ENCODE measurements around the gene TMEM168.
"Not testable (repeated sequence)": the region's sequence is repeated elsewhere in the genome, so short reads cannot be mapped to it uniquely, and the experiment has no call there.

Gene TMEM168

DNA sequence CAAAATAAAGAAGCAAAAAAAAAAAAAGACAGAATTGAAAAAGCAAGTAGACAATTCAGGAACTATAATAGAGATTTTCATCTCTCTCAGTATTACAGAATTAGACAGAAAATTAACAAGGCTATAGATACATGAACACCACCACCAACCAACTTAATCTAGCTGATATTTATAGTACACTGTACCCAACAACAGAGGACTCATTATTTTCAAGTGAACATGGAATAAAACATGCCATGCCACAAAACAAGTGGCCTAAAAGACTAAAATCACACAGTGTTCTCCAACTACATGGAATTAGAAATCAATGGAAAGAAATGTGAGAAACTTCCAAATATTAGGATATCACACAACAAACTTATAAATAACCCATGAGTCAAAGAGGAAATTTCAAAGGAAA is 9.1 kb downstream of the TMEM168 start:
- DNase-seq = no peak

DNA sequence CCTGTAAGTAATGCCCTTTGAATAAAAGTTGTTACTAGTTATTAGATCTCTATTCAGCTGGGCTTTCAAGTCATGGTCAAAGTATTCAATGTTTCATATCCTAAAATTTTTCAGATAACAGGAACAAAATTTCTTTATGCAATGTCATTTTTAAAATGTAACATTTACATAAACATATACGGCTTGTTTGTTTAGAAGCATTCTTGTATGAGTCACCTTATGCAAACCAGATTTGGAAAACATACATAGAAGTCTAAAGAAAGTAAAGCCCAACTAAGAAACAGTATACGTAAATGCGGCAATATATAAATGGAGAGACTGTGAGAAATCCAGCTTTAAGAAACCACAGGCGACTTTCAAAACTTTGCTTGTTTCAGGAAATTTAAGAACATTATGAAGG is 10.5 kb downstream of the TMEM168 start:
- DNase-seq = no peak

DNA sequence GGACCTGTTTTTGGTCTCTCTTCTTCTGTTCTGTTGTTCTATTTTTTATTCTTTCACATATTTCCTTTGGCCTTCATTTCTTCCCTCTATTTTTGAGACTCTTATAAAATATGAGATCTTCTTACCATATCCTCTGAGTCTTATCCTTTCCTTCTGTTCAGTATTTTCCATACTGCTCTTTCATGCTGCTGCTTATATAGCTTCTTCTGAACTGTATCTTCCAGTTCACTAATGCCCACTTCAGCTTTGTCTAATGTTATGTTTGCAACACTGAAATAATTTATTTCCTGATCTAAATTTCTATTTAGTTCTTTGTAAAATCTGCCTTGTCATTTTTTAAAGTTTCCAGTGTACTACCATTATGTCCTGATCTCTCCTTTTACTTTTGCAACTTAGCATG is 12.8 kb downstream of the TMEM168 start:
- no peak for DNase-seq

DNA sequence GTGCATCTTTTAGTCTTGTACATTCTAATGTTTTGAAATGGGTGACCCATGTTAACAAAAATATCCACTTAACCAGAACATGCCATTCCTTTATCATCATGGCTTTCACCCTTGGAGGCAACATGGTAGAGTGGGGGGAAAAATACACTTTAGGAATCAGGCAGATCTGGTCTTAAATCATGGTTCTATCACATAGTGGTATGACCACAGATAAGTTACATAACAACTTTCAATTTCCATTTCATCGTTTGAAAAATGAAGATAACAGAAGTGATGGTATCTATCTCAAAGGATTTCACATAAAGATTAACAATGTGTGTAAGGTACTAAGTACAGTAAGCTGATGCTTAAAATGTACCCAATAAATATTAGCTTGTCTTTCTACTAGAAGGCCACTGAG is 19.0 kb downstream of the TMEM168 start:
- DNase-seq = no peak

DNA sequence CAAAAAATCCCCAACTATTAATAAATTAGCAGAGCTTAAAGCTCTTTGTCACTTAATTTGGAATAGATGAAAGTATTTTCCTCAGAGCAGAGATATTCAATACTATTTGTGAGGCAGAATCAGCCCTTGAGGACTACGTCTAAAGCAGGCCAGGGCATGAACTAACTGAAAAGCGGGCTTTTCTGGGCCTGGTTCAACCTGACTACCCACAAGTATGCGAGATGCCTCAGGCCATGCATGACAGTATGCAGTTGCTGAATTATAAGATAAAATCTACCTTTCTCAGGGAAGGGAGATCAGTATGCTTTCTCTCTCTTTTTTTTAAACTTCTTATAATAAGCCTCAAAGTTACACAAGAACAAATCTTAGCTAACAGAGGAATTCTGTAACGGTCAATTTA is 20.1 kb downstream of the TMEM168 start:
- peak; percentile 86 for DNase-seq

DNA sequence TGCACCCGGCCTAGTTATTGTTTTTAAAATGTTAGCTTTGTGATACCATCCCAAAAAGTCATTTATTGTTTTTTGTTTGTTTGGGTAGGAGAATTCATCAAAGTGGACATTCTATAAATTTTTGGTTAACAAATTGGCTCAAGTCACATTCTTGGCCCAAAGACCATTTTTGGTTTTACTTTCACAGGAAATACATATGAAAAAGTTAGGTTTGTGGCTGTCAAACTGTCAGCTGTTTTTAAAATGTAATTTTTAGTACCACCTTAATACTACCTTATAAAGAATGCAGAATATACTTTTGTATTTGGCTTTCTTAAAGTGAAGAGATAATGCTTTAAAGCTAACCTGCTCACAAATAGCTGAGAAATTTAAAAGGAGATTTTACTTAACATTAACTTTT is 25.1 kb downstream of the TMEM168 start:
- no peak for DNase-seq

DNA sequence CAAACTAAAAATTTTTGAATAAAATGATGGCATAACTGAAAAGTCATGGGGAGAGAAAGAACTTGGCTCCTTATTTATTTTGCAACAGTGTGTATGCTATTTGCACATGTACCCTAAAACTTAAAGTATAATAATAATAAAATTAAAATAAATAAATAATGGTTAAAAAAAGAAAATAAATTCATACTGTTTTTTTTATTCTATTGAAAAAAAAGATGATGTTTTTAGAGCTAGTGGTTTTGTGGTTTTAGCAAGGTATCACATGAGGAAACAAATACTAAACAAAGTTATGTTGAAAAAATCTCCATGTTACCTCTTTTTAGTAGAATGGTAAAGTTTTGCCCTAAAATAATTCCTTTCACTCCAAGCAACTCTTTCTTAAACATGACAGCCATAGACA is 26.2 kb downstream of the TMEM168 start:
- DNase-seq = no peak

DNA sequence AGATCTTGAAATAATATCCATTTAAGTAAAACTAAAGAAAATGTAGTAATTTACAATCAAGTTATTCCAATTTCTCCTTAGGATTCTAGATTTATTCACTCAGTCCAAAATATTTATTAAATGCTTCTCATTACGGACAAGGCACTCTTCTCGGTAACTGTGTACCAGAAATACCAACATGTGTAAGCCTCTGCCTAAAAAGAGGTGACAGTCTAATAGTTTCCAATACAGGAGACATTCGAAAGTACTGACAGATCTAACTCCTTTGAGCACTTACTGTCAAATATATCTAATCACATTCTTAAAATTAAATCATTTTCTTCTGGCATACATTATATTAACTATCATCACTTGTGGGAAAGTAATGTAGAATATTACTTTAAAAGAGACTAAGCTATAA is 26.9 kb downstream of the TMEM168 start:
- no peak for DNase-seq

DNA sequence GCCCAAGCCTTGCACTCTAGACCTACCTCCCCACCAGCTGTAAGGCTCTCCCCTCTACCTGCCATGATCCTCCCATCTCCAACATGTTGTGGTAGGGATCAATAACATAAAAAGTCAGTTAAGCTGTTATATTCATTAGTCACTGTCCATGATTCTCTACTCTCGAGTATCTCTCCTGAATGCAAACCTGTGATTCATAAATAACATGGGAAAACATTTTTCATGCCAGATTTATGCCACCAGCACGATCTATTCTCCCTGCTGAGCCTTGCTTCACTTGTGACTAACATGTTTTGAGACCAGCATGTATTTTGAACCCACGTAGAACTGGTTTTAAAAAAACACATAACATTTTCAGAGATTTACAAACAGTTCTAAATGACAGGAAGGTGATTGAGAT is 30.3 kb downstream of the TMEM168 start:
- no peak for DNase-seq

DNA sequence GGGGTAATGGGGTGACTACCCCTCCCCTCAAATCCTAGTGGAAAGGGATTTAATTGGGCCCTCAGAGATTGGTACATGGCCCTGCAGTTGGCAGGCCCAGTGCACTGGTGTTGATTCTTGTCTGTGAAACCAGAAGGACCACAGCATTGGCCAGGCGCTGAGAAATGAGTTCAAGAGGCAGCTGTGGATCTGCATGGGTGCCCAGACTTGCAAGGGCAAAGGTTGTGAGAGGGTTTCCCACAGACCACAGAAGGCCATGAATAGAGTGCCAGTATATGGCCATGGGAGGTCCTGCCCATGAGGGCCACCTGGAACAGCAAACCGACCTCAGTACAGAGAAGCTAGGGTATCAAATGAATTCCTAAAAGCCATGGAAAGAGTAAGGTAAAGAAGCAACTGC is 32.9 kb downstream of the TMEM168 start:
- no peak for DNase-seq

DNA sequence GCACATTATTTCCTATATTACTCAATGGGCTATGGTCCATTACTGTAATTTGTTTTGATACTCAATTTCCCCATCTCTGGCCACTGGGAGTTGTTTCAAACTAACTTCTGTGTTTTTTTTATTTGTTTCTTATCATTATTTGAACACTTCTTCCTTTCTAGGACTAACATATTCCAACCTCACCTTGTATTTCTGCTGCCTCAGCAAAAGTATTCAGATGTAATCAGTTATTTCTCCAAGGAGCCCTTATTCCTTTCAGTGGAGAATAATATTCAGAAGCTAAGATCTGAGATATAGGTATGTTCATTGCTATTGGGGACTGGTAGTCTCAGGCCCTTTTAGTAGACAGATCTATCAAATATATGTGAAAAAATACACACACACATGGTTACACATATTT is 36.9 kb downstream of the TMEM168 start:
- DNase-seq = no peak

DNA sequence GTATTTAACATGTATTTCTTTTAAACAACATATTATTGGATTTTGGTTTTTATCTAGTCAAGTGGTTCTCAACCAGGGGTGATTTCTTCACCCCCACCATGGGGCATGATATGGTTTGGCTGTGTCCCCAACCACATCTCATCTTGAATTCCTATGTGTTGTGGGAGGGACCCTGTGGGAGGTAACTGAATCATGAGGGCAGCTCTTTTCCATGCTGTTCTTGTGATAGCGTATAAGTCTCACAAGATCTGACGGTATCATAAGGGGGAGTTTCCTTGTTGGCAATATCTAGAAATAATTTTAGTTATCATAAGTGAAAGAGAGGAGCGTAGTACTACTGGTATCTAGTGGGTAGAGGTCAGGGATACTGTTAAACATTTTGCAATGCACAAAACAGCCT is 37.6 kb downstream of the TMEM168 start:
- DNase-seq = peak; percentile 96

DNA sequence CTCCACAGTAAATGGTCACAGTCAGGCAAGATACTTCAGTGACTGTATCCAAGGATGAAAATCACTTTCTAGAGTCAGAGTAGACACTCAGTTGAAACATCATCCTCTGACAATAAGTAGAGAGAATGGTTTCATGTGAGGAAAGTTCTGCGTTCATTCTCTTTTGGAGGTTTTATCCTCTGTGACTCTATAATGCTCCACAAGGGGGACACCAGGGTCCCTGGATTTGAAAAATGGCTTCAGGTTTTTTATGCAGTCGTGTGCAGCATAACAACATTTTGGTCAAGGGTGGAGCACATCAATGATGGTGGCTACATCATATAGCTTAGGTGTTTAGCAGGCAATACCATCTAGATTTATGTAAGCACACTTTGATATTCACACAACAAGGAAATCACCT is 40.4 kb downstream of the TMEM168 start:
- DNase-seq = no peak

DNA sequence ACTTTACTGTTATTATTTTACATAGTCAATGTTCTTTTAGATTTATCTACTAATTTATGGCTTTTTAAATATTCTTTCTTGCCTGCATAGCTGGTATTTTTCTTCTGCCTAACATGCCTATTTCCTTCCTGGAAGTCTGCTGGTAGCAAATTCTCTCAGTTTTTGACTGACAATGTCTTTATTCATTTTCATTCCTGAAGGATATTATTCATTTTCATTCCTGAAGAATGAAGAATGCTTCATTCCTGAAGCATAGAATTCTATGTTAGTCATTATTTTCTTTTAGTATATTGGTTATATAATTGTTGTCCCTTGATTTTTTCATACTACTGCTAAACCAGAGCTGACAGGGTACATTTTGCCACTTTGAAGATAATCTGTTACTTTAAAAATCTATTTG is 41.8 kb downstream of the TMEM168 start:
- DNase-seq = peak; percentile 8

DNA sequence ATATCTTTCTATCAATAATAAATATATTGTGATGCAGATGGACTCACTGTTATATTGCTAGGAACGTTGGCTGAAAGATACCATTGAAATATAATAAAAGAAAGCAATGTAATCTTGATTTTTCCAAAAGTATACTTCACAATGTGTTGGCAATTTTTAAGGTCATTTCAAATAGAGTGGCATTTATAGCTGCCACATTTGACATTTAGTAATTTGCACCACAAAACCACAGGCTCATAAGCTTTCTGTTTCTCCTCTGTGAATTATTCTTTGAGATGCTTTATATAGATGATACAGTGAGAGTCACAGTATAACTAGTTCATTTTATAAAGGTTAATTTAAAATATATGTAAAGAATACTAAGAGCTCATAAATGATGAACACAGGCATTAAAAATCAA is 44.6 kb downstream of the TMEM168 start:
- DNase-seq = no peak

DNA sequence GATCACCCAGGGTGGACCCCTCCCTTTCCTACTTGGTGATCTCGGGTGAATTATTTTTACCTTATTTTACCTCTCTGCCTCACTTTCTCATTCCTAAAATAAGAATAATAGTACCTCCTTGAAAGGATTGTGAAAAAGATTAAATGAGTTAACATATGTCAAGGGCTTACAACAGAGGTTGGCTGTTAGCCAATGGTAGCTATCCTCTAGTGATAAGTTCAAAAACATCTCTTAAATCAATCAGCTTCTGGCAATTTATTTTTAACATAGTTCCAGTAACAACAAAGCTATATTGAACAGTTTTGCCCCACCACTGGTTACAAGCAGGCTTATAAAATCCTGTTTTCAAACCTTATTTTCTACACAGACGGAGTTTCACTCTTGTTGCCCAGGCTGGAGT is 45.4 kb downstream of the TMEM168 start:
- no peak for DNase-seq

DNA sequence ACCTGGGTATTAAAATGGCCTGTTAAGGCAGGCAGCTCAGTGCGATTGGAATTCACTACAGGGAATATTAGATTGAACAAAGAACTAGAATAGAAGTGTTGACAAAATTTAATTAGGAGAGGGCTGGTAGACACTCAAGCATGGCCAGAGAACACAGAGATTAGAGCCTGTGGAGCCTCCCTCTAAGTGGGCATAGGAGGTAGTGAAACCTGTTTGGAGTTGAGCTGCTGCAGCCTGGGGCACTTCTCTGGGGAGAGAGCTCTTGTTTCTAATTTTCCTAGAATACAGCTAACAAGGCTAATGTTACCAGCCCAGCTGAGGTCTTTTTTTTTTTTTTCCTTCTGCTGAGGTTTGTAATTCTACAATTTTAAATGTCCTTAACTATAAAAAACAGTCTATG is 46.4 kb downstream of the TMEM168 start:
- DNase-seq = no peak

DNA sequence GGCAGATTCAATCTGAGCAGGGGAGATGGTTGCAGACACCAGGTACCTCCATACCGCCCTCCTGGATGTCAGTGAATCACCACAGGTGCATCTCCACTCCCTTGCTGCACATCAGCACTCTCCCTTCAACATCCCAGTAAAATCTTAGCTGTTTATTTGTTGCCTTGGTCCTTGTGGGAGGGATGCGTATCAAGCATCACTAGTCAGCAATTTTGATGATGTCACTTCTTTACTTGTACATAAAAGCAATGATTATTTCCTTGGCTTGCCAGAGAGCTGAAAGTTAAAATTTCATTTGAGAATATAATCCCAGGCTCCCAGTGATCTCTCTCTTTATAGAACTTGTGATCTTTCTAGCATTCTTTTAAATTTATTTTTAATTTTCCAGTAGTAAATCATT is 49.5 kb downstream of the TMEM168 start:
- DNase-seq = no peak

DNA sequence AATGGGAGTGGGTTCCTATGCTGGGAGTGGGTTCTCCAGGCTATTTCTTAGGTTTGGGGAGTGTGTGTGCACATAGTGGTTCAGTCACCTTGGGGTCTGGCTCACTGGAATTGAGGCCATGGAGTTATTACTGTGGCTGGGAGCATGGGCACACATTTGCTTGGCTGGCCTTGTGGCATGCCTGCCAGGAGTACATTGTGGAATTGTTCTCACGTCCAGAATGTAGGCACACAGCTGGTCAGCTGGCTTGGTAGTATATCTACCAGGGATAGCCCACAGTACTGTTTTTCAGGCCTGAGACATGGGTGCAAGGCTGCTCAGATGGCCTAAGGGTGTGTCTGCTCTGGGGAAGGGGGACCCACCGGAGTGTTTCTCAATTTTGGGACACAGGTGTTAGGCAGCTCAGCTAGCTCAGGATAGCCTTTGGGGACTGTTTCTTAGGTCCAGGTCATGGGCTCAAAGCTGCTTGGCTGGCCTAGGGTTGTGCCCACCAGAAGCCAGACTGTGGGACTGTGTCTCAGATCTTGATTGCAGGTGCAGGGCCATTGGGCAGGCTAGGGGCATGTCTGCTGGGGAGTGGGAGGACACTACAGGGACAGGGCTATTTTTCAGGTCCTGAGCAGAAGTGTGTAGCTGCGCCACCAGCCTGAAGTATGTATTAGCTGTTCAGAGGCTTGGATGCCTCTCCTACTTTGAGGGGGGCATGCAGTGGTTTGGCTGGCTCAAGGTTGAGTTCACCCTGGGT is 50.6 kb downstream of the TMEM168 start:
- no peak for DNase-seq

DNA sequence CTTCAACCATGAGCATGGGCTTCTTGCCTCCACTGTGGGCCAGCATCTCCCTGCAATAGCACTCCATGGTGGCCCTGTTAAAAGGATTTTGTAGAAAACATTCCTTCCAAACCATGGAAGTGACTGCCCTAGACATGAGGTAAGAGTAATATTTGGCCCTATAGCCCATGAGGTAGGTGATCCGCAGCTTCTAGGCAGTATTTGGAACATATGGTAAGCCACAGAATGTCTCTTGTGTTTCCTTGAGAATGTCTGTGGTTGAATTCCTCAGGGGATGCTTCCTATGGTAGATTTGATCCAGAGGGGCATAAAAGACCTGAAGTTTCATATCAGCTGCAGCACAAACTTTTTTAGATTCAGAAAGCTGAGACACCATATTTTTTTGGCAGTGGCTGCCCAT is 54.9 kb downstream of the TMEM168 start:
- no peak for DNase-seq

DNA sequence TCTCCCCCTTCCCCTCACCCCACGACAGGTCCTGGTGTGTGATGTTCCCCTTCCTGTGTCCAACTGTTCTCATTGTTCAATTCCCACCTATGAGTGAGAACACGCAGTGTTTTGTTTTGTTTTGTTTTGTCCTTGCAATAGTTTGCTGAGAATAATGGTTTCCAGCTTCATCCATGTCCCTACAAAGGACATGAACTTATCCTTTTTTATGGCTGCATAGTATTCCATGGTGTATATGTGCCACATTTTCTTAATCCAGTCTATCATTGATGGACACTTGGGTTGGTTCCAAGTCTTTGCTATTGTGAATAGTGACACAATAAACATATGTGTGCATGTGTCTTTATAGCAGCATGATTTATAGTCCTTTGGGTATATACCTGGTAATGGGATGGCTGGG is 58.9 kb downstream of the TMEM168 start:
- DNase-seq = not testable (repeated sequence)

DNA sequence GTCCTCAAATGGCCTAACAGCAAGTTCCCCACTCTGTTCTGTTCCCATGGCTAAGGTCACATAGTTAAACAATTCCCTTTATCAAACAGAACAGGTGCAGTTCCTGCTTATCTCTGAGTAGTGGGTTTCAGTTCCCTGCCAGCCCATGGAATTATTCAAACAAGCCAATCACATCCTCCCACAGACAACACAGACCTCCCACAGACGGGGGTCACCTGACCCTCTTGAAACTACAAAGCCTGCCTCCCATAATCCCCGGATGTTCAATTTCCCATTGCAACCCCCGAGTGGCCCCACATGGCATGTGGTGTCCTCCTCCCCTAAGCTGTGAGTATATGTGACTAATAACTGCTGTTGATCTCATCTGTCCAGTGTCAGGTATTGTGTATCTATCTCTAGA is 64.1 kb downstream of the TMEM168 start:
- DNase-seq = no peak

DNA sequence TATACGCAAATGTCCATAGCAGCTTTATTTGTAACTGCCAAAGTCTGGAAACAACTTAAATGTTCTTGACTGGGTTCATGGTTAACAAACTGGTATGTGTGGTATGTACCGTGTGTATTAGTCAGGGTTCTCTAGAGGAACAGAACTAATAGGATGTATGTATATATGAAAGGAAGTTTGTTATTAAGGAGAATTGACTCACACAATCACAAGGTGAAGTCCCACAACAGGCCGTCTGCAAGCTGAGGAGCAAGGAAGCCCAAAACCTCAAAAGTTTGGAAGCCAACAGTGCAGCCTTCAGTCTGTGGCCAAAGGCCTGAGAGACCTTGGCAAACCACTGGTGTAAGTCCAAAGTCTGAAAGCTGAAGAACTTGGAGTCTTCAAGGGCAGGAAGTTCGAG is 66.8 kb downstream of the TMEM168 start:
- peak; percentile 33 for DNase-seq

DNA sequence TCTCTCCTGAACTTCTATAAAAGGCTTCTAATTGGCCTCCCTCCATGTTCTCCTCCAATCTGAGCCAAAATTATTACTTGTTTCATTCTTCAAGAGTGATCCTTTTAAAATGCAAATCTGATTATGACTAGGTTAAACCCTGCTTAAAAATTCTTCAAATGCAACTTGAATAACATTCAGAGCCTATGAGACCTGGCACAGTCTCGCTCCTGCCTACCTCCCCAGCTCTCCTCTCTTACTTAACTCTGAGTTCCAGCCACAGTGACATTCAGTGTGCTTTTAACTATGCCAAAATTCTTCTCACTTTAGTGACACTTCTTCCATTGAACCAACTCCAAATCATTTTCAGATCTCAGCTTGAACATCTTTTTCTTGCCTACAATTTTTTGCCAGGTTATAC is 68.8 kb downstream of the TMEM168 start:
- DNase-seq = no peak

DNA sequence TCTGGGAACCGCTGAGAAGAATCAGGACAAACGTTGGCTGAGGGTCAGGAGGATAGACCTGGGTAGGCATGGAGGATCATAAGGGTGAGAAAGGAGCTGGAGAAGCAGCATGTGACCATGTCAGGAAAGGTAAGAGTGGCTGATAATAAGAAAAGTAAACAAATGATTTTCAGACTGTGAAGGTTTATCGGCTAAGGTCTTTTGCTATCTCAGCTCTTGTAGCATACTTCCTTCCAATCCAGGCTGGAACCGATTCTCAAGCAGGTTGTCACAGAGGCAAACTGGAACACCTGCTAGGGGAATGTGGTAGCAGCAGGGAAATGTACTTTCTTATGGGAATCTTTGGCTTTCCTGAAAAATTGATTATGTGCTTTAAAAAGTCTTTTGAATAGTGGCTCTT is 74.7 kb downstream of the TMEM168 start:
- no peak for DNase-seq

DNA sequence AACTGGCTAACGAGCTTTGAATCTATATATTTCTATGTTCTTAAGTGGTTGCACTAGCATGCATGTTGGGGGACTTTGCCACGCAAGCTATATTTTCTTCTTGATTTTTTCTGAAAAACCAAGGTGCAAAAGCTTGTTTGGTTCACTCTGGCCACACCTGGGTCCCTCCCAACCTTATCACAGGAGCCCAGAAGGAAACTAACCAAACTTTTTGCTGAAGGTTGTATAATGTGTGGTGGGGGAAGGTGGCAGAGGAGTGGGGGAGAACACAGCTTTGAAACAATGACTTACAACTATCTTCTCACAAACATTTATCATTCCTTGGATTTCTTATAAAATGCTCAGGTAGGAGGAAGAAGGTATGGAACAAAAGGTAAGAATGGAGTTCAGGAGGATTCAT is 75.3 kb downstream of the TMEM168 start:
- no peak for DNase-seq
